Heart left ventricle (tissue), 16 donors: ENCODE results near the gene PANK2. TPM values are rescaled to one million over a fixed set of nuclear protein-coding genes. Genes with fewer than 3 reads are reported as not detected.

ENCODE experiments used
- ATAC-seq, 4 donors: fragments of 200-7000 bp; cut with Tn5 transposase; one replicate each; pipeline ENCODE4 v1.9.1; 2020 to 2022; ENCODE audit warnings: moderate library complexity in 4 of 4, mild to moderate bottlenecking in 3 of 4, moderate number of reproducible peaks in 1 of 4
- DNase-seq, 5 donors: peaks; one replicate each; pipeline ENCODE4 v3.0.0-alpha.2; 2020
- H3K27ac ChIP-seq, 12 donors: fragments of 200-600 bp; sonication (generic) in 4 of 12; one replicate each; pipeline versions ENCODE4 v1.5.0 to v1.8.0; 2016 to 2022; ENCODE audit warnings: mild to moderate bottlenecking in 2 of 12
- H3K27me3 ChIP-seq, 9 donors: fragments of 200-600 bp; sonication (generic) in 2 of 9; one replicate each; pipeline versions ENCODE4 v1.5.1 to v1.8.0; 2016 to 2022; ENCODE audit warnings: mild to moderate bottlenecking in 3 of 9
- H3K36me3 ChIP-seq, 9 donors: fragments of 200-600 bp; sonication (generic) in 2 of 9; one replicate each; pipeline versions ENCODE4 v1.5.0 to v1.8.0; 2018 to 2022; ENCODE audit warnings: mild to moderate bottlenecking in 2 of 9
- H3K4me1 ChIP-seq, 12 donors: fragments of 200-600 bp; sonication (generic) in 4 of 12; one replicate each; pipeline versions ENCODE4 v1.5.0 to v1.8.0; 2016 to 2022; ENCODE audit warnings: mild to moderate bottlenecking in 3 of 12
- H3K4me3 ChIP-seq, 12 donors: fragments of 200-600 bp; sonication (generic) in 4 of 12; one replicate each; pipeline versions ENCODE4 v1.5.0 to v1.8.0; 2017 to 2022; ENCODE audit warnings: mild to moderate bottlenecking in 9 of 12, moderate library complexity in 4 of 12
- H3K9me3 ChIP-seq, 12 donors: fragments of 200-600 bp; sonication (generic) in 4 of 12; one replicate each; pipeline versions ENCODE4 v1.5.0 to v1.8.0; 2016 to 2022; ENCODE audit warnings: mild to moderate bottlenecking in 1 of 12
- POLR2A ChIP-seq, 2 donors: fragments of 450-650 bp; IDR thresholded peaks; one replicate each; pipeline ENCODE4 v1.6.1; 2017; ENCODE audit warnings: antibody characterized with exemption in 2 of 2, mild to moderate bottlenecking in 2 of 2, moderate library complexity in 2 of 2
- WGBS, 4 donors: extraction: QIAGEN DNeasy Blood & Tissue Kit in 2 of 4; methylation state at CpG; one replicate each; pipeline versions ENCODE4 v1.1.5 to v1.1.7; 2013 to 2018; 5-methylcytosine and 5-hydroxymethylcytosine counted together
- intact Hi-C, 10 donors: fragments of 100-400 bp; cut with DNase I; formaldehyde crosslinking; loops; one replicate each; pipeline versions ENCODE4 v1.11.1 to v1.14.2; 2022
- polyA plus RNA-seq, 2 donors: library from polyadenylated mRNA; stranded (reverse); fragments of 200-250 nt; gene quantifications; one replicate each; pipeline ENCODE4 v1.2.3, GENCODE V29; 2013
- total RNA-seq, 9 donors: library from RNA; depleted of rRNA in 2 of 9; stranded (reverse); fragments of >200 nt in 2 of 9; fragmentation: NEBNext Ultra II Directional in 3 of 9; extraction: Animal tissue kit (Norgen Biotek cat#: 25700) in 3 of 9; gene quantifications; one replicate each; pipeline versions ENCODE4 v1.1.0 to v1.2.4, GENCODE V29; 2016 to 2023
- TF ChIP-seq, protein P1 (sequence below), 12 donors: fragments of 200-600 bp; sonication (generic) in 4 of 12; IDR thresholded peaks; one replicate each; pipeline versions ENCODE4 v1.5.0 to v1.8.0; 2018 to 2022; ENCODE audit warnings: antibody characterized with exemption in 12 of 12, mild to moderate bottlenecking in 5 of 12
- donor health status: ischemic (EF 13 %, LVEDD 7.1; RV severe dilation, severe dysfunction).
- donor health status: healthy with polysubstance abuse.
- donor health status: DM: no; HTN: yes; CAD: no.
- donor health status: DM: no; HTN: no; CAD: no.
- donor health status: ischemic (EF 25% LVEDD 6.9; RV normal size, moderate dysfunction).
- donor health status: ischemic (EF 25% LVEDD 5.7; RV mildly dilated, moderate dysfunction).
- donor health status: healthy.
- donor health status: DM: yes; HTN: yes; CAD: no.
- donor health status: ischemic (EF 35%, LVEDD 5.7; RV mildly dilated, moderate dysfunction).
- donor health status: nonischemic (EF 11% LVEDD 7.7; RV severe dilation, severe dysfunction).
- donor health status: DM: yes; HTN: yes; CAD: no.
- donor health status: PGD.
- donor health status: ischemic (EF 29% LVEDD 5.4; RV normal size, mild dysfunction).
- donor health status: nonischemic (EF 23%, LVEDD 6.1; RV moderate dilation, normal function).

PANK2 gene
- total and polyA plus RNA-seq, 11 donors, result 13.9 to 28.9 (median 18.1) TPM

- H3K27me3 ChIP-seq, result no peaks in the 10 kb centered on the region
- ATAC-seq, result peak in 2 of 4 donors; percentile 21 to 36
- TF ChIP-seq, protein P1, sequence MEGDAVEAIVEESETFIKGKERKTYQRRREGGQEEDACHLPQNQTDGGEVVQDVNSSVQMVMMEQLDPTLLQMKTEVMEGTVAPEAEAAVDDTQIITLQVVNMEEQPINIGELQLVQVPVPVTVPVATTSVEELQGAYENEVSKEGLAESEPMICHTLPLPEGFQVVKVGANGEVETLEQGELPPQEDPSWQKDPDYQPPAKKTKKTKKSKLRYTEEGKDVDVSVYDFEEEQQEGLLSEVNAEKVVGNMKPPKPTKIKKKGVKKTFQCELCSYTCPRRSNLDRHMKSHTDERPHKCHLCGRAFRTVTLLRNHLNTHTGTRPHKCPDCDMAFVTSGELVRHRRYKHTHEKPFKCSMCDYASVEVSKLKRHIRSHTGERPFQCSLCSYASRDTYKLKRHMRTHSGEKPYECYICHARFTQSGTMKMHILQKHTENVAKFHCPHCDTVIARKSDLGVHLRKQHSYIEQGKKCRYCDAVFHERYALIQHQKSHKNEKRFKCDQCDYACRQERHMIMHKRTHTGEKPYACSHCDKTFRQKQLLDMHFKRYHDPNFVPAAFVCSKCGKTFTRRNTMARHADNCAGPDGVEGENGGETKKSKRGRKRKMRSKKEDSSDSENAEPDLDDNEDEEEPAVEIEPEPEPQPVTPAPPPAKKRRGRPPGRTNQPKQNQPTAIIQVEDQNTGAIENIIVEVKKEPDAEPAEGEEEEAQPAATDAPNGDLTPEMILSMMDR (IDR thresholded peaks at IDR 0.05), result no peak
- TF ChIP-seq POLR2A (IDR thresholded peaks at IDR 0.05), result no peak
- intact Hi-C loops, result loop anchor here in 5 of 10 donors (2.0 to 10.0 kb wide), 3 partner anchors 68 to 180 kb away; partner anchors contain the start of genes CENPB (in 5 of the 5) and SPEF1 (in 3 of the 5)
- H3K36me3 ChIP-seq, result peaks cover 6 to 59% (median 50%) of the 10 kb centered on the region in 9 donors
- peak overlapping the region in 1 of 12 donors; percentile 19 for H3K27ac ChIP-seq
- WGBS, 4 donors, result 81 to 85% (median 84%) methylated on average over 4 of the region's 4 CpGs
- peaks cover 0 to 14% (median 5%) of the 10 kb centered on the region in 12 donors for H3K4me1 ChIP-seq
- no peaks in the 10 kb centered on the region for H3K9me3 ChIP-seq
- DNase-seq, result no peak
- H3K4me3 ChIP-seq, result no peak overlapping the region
Observed at GRCh38 chr20:3854462-3854871, 34.7 kb upstream of the PANK2 start.

DNA sequence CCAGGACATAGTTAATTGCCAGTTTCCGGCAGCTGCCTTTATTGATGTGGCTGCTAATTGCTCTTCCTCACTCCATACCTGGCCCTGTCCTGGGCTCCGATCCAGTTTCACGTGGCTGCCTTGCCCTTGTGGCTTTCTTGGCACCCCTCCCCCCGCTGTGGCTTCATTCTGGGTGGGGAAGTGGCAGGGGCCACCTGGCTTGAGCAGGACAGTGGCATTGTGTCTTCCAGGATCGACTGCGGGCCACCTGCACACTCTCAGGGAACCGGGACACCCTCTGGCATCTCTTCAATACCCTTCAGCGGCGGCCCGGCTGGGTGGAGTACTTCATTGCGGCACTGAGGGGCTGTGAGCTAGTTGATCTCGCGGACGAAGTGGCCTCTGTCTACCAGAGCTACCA lies 31.8 kb upstream of the PANK2 start:
- 58 to 76% (median 71%) methylated on average over 8 to 14 of the region's 14 CpGs for WGBS, 4 donors
- H3K27ac ChIP-seq, result no peak overlapping the region
- peaks cover 0 to 14% (median 4%) of the 10 kb centered on the region in 12 donors for H3K4me1 ChIP-seq
- H3K9me3 ChIP-seq, result no peaks in the 10 kb centered on the region
- ATAC-seq, result peak in 1 of 4 donors; percentile 40
- H3K27me3 ChIP-seq, result no peaks in the 10 kb centered on the region
- no peak for DNase-seq
- peaks cover 6 to 84% (median 79%) of the 10 kb centered on the region in 9 donors for H3K36me3 ChIP-seq
- H3K4me3 ChIP-seq, result no peak overlapping the region
- TF ChIP-seq, protein P1 (IDR thresholded peaks at IDR 0.05), result no peak
- no peak for TF ChIP-seq POLR2A (IDR thresholded peaks at IDR 0.05)
- intact Hi-C loops, result loop anchor here in 4 of 10 donors (5.0 to 10.0 kb wide), 3 partner anchors 70 to 183 kb away; partner anchors contain the start of genes CENPB (in 4 of the 4) and SPEF1 (in 3 of the 4)

GRCh38 chr20:3858689-3859088 lies 30.5 kb upstream of the PANK2 start:
- TF ChIP-seq, protein P1 (IDR thresholded peaks at IDR 0.05), result no peak
- no peak for TF ChIP-seq POLR2A (IDR thresholded peaks at IDR 0.05)
- H3K36me3 ChIP-seq, result peaks cover 6 to 97% (median 92%) of the 10 kb centered on the region in 9 donors
- H3K9me3 ChIP-seq, result no peaks in the 10 kb centered on the region
- 95 to 97% (median 96%) methylated on average over 6 of the region's 6 CpGs for whole genome bisulfite sequencing, 4 donors
- no peak overlapping the region for H3K27ac ChIP-seq
- ATAC-seq (no peak), DNase-seq (no peak)
- peaks cover 0 to 14% (median 4%) of the 10 kb centered on the region in 12 donors for H3K4me1 ChIP-seq
- no peaks in the 10 kb centered on the region for H3K27me3 ChIP-seq
- intact Hi-C loops, result loop anchor here in 4 of 10 donors (5.0 to 10.0 kb wide), 3 partner anchors 71 to 184 kb away; partner anchors contain the start of genes CENPB (in 4 of the 4) and SPEF1 (in 3 of the 4)
- no peak overlapping the region for H3K4me3 ChIP-seq

DNA sequence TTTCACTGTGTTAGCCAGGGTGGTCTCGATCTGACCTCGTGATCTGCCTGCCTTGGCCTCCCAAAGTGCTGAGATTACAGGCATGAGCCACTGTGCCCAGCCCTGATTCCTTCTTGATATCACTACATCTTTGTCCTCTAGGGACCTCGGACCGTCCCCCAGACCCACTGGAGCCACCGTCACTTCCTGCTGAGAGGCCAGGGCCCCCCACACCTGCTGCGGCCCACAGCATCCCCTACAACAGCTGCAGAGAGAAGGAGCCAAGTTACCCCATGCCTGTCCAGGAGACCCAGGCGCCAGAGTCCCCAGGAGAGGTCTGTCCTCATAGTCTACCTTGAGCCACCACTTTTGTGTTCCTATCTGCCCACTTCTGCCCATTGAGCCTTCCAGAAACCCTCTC lies 28.0 kb upstream of the PANK2 start:
- no peak overlapping the region for H3K4me3 ChIP-seq
- intact Hi-C loops, result no loop called here

More for the DNA sequence above, 28.0 kb upstream of the PANK2 start:
- no peak for DNase-seq
- Histone ChIP-seq H3K36me3 (peaks cover 6 to 100% (median 98%) of the 10 kb centered on the region in 9 donors), H3K4me1 (peaks cover 0 to 6% (median 0%) of the 10 kb centered on the region in 12 donors), H3K27ac (no peak overlapping the region), H3K27me3 (no peaks in the 10 kb centered on the region), H3K9me3 (no peaks in the 10 kb centered on the region)
- WGBS, 4 donors, result 91 to 98% (median 95%) methylated on average over 7 of the region's 7 CpGs
- ATAC-seq, result no peak
- TF ChIP-seq, protein P1 (IDR thresholded peaks at IDR 0.05), result no peak
- TF ChIP-seq POLR2A (IDR thresholded peaks at IDR 0.05), result no peak
